WERI-Rb-1 (cell line): Measurements from ENCODE around the gene ERP44.
A peak's percentile ranks its signal among the peaks of the same experiment; 100 is the strongest.
"Not testable (repeated sequence)": the region's sequence is repeated elsewhere in the genome, so short reads cannot be mapped to it uniquely, and the experiment has no call there.

Experiments used
- DNase-seq: peaks from one replicate; pipeline ENCODE4 v3.0.0-alpha.2; 2020
- H3K27ac ChIP-seq: fragments of 250-450 bp; sonication (Bioruptor Pico); 2 replicates; pipeline ENCODE4 v1.5.1; 2020; ENCODE audit warnings: mild to moderate bottlenecking, moderate library complexity
- H3K27me3 ChIP-seq: fragments of 250-450 bp; sonication (Bioruptor Pico); 2 replicates; pipeline ENCODE4 v1.5.1; 2021; ENCODE audit warnings: mild to moderate bottlenecking, low read depth, moderate library complexity; ENCODE audit not compliant: insufficient read depth, severe bottlenecking
- H3K36me3 ChIP-seq: fragments of 250-450 bp; sonication (Bioruptor Pico); 2 replicates; pipeline ENCODE4 v1.5.1; 2020; ENCODE audit warnings: mild to moderate bottlenecking, moderate library complexity
- H3K4me3 ChIP-seq: 2 replicates; pipeline ENCODE4 v1.5.1; 2011; ENCODE audit warnings: low read depth, mild to moderate bottlenecking, control low read depth, low read length
- H3K9me3 ChIP-seq: fragments of 250-450 bp; sonication (Bioruptor Pico); 2 replicates; pipeline ENCODE4 v1.5.1; 2021; ENCODE audit warnings: mild to moderate bottlenecking, moderate library complexity; ENCODE audit not compliant: severe bottlenecking
- CTCF ChIP-seq: IDR thresholded peaks from 2 replicates; pipeline ENCODE4 v1.5.1; 2011; ENCODE audit warnings: low read depth, mild to moderate bottlenecking, control low read depth, inconsistent platforms, low read length

ERP44 gene

GRCh38 chr9:100098046-100098886 is 534 bp downstream of the ERP44 start:
- TF ChIP-seq CTCF = no peak
- H3K27ac ChIP-seq = peak overlapping the region; percentile 73

GRCh38 chr9:100096378-100096916 is 2.4 kb downstream of the ERP44 start:
- DNase-seq = no peak
- Histone ChIP-seq H3K4me3 (no peak overlapping the region), H3K9me3 (no peaks in the 10 kb centered on the region), H3K27me3 (no peaks in the 10 kb centered on the region), H3K27ac (no peak overlapping the region), H3K36me3 (no peaks in the 10 kb centered on the region)
- no peak for TF ChIP-seq CTCF

More at GRCh38 chr9:100098046-100098886, 534 bp downstream of the ERP44 start:
- no peaks in the 10 kb centered on the region for H3K36me3 ChIP-seq
- H3K27me3 ChIP-seq = no peaks in the 10 kb centered on the region
- no peaks in the 10 kb centered on the region for H3K9me3 ChIP-seq
- peak; percentile 82 for DNase-seq
- H3K4me3 ChIP-seq = peak overlapping the region; percentile 87

GRCh38 chr9:100094411-100094810 is 4.4 kb downstream of the ERP44 start:
- not testable (repeated sequence) for DNase-seq, H3K27ac ChIP-seq, H3K9me3 ChIP-seq, H3K27me3 ChIP-seq, H3K36me3 ChIP-seq, H3K4me3 ChIP-seq

- Histone ChIP-seq H3K4me3 (no peak overlapping the region), H3K27me3 (no peaks in the 10 kb centered on the region), H3K36me3 (no peaks in the 10 kb centered on the region), H3K9me3 (no peaks in the 10 kb centered on the region), H3K27ac (no peak overlapping the region)
- TF ChIP-seq CTCF = no peak
- no peak for DNase-seq
Measured at GRCh38 chr9:100092066-100092465, 6.7 kb downstream of the ERP44 start.

GRCh38 chr9:100091650-100092049 is 7.2 kb downstream of the ERP44 start:
- no peak overlapping the region for H3K4me3 ChIP-seq
- no peak for DNase-seq
- no peak for TF ChIP-seq CTCF
- H3K27ac ChIP-seq = no peak overlapping the region
- H3K36me3 ChIP-seq = no peaks in the 10 kb centered on the region
- no peaks in the 10 kb centered on the region for H3K9me3 ChIP-seq
- no peaks in the 10 kb centered on the region for H3K27me3 ChIP-seq

- no peaks in the 10 kb centered on the region for H3K27me3 ChIP-seq
- H3K27ac ChIP-seq = no peak overlapping the region
Measured at GRCh38 chr9:100090880-100091279, 7.9 kb downstream of the ERP44 start.

More at GRCh38 chr9:100090880-100091279, 7.9 kb downstream of the ERP44 start:
- Histone ChIP-seq H3K9me3 (no peaks in the 10 kb centered on the region), H3K4me3 (no peak overlapping the region), H3K36me3 (no peaks in the 10 kb centered on the region)
- TF ChIP-seq CTCF = no peak
- no peak for DNase-seq
